ENCODE measurements around the gene ACACA. TPM values are rescaled to one million over a fixed set of nuclear protein-coding genes. Genes with fewer than 3 reads are reported as not detected.

ACACA gene
- total RNA-seq, 2 experiments from 2014 or later: 38.7 TPM

DNA sequence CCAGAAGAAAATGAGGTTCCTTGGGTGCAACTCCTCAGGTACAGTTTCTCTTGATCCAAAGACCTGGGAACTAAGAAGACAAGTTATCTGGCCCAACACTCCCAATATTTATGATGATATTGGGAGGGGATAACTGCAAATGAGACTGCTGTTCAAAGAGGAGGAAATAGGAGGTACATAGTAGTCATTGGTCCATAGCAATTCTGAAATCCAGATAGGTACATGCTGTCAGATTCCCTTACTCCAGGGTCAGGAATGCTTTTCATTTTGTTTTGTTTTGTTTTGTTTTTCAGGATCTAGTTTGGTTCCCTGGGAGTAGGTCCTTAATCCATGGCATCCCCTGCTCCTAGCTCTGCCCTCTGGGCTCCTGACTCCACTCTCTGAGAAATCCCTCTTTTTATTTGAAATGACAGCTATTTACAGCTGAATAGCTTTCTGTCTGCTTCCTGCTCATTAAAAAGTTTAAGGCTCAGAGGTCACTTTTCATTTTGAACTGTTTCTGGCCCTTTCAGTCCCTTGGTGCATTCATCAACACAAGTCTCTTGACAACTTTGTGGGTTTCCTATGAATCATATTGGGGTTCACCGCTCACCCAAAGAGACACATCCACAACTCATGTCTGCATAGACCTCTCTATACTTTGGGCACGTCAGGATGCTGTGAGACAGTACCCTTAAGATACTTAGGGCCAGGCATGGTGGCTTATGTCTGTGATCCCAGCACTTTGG lies 141.0 kb downstream of the ACACA start:
- no peak for DNase-seq

DNA sequence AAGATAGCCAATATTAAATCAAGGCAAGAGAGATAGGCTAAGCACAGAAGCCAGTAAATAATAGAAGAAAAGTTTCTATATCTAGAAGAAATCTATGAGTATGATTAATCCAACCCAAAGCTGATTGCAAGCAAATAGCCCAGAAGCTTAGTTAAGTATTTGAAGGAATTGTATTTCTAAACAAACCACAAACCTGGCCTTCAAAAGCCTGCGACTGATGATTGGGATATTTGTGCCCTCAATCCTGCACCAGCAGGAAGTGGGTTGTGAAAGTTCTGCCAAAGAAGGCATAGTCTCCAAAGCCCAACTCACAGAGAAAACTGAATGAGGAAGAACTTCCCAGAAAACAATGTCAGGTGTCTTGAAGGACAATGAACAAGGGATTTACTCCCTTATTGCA lies 145.3 kb downstream of the ACACA start:
- Mint-ChIP-seq H3K4me1 (peaks cover 2% of the 10 kb centered on the region), H3K9me3 (peaks cover 4% of the 10 kb centered on the region), H3K36me3 (ENCODE audit: low read depth) (peaks cover 37% of the 10 kb centered on the region), H3K27me3 (no peaks in the 10 kb centered on the region), H3K27ac (no peak overlapping the region), H3K4me3 (no peak overlapping the region)
- ChIA-PET CTCF (no interaction called here), POLR2A (no interaction called here)
- no peak for DNase-seq

More for the DNA sequence above, 141.0 kb downstream of the ACACA start:
- CTCF ChIA-PET: interaction anchor here (1.0 kb wide), 1 partner anchor 14 kb away, joined by 3 read pairs; no protein-coding TSS in a partner anchor
- Mint-ChIP-seq H3K27ac (no peak overlapping the region), H3K36me3 (ENCODE audit: low read depth) (peaks cover 61% of the 10 kb centered on the region), H3K9me3 (peaks cover 15% of the 10 kb centered on the region), H3K27me3 (no peaks in the 10 kb centered on the region), H3K4me1 (peaks cover 2% of the 10 kb centered on the region), H3K4me3 (no peak overlapping the region)
- POLR2A ChIA-PET: no interaction called here

DNA sequence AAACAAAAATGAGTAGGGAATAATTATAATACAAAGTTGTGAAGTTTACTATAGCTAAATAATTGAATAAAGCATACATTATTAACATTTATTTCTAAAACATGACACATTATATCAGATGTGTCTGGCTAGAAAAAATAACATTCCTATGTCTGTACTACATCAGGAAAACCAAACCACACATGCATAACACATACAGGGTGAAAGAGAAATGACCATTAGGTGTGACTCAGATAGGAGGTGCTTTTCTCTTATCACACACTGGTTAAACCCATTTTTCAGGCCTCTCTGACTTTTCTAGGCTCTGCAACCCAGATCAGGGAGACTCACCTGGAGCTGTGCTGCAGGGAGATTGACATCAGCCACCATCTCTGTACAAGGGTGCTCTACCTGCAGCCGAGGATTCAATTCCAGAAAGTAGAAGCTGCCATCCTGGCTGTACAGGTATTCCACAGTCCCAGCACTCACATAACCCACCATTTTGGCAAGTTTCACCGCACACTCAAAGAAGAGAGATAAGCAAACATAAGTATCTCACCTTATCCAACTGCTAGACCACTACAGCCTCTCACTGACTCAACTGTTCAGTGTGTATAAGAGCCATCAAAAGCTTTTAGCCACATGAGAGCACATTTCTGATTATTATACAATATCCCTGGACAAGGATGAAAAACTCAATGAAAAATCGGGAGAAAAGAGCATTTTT lies 147.5 kb downstream of the ACACA start:
- Mint-ChIP-seq H3K27me3 (no peaks in the 10 kb centered on the region), H3K27ac (no peak overlapping the region), H3K36me3 (ENCODE audit: low read depth) (peaks cover 16% of the 10 kb centered on the region), H3K4me1 (peaks cover 2% of the 10 kb centered on the region), H3K9me3 (no peaks in the 10 kb centered on the region), H3K4me3 (no peak overlapping the region)
- ChIA-PET CTCF (no interaction called here), POLR2A (no interaction called here)
- DNase-seq: no peak

DNA sequence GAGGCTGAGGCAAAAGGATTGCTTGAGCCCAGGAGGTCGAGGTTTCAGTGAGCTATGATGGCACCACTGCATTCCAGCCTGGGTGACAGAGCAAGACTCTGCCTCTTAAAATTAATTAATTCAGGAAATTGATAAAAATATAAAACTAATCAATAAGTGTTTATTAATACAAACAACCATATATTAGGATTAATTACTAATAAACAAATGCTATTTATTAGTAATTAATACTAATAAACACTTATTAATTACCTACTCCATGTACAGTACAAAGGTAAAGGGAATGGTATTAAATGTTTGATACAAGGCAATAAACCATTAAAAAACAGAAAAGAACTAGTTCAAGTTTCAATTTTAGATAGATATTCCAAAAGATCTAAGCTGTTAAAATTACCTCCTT lies 150.0 kb downstream of the ACACA start:
- no peaks in the 10 kb centered on the region for H3K27me3 Mint-ChIP-seq
- CTCF ChIA-PET: no interaction called here

DNA sequence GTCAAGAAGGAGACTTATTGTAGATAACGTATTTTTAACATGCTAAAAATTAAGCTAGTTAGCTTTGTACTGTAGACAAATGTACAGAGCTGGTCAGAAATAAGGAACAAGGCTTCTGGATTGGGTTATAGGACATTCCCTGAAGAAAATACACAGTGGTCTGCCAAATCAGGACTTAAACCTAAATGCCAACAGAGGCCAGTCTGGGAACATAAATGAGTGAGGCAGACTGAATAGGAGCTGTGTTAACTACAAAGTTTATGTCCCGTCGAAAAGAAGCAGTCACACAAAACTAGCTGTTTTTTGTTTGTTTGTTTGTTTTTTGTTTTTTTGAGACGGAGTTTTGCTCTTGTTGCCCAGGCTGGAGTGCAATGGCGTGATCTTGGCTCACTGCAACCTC lies 151.2 kb downstream of the ACACA start:
- DNase-seq: no peak
- Mint-ChIP-seq H3K27me3 (no peaks in the 10 kb centered on the region), H3K9me3 (no peaks in the 10 kb centered on the region), H3K4me3 (no peak overlapping the region), H3K27ac (no peak overlapping the region), H3K4me1 (no peaks in the 10 kb centered on the region), H3K36me3 (ENCODE audit: low read depth) (peaks cover 2% of the 10 kb centered on the region)
- ChIA-PET CTCF (interaction anchor here (0.5 to 1.8 kb wide), 5 partner anchors 13 to 1827 kb away, joined by 3 to 8 read pairs (median 3); no protein-coding TSS in a partner anchor), POLR2A (no interaction called here)

More for the DNA sequence above, 150.0 kb downstream of the ACACA start:
- H3K4me3 Mint-ChIP-seq: no peak overlapping the region
- no peak overlapping the region for H3K27ac Mint-ChIP-seq
- POLR2A ChIA-PET: no interaction called here
- H3K4me1 Mint-ChIP-seq: peaks cover 2% of the 10 kb centered on the region
- DNase-seq: no peak
- no peaks in the 10 kb centered on the region for H3K9me3 Mint-ChIP-seq
- peaks cover 6% of the 10 kb centered on the region for H3K36me3 Mint-ChIP-seq (ENCODE audit: low read depth)

DNA sequence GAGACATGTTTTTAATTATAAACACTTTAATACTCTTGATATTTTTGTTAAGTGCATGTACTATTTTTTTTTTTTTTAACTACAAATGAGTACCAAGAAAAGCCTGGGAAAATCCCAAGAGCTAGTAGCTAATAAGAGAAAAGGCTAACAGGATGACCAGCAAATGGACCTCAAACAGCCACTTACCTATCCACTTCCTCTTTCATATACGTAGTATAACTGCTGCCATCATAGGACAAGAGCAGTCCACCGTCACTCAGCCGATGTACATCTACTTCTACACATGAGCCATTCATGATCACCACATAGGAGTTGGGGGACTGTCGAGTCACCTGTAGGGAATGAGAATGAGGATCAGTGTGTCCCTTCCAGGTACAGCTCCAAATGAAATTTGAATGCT lies 158.8 kb downstream of the ACACA start:
- no peaks in the 10 kb centered on the region for H3K4me1 Mint-ChIP-seq
- no peak overlapping the region for H3K4me3 Mint-ChIP-seq
- POLR2A ChIA-PET: no interaction called here
- H3K27ac Mint-ChIP-seq: no peak overlapping the region
- H3K27me3 Mint-ChIP-seq: no peaks in the 10 kb centered on the region
- H3K36me3 Mint-ChIP-seq (ENCODE audit: low read depth): peaks cover 21% of the 10 kb centered on the region
- no peak for DNase-seq
- no peaks in the 10 kb centered on the region for H3K9me3 Mint-ChIP-seq
- CTCF ChIA-PET: no interaction called here

DNA sequence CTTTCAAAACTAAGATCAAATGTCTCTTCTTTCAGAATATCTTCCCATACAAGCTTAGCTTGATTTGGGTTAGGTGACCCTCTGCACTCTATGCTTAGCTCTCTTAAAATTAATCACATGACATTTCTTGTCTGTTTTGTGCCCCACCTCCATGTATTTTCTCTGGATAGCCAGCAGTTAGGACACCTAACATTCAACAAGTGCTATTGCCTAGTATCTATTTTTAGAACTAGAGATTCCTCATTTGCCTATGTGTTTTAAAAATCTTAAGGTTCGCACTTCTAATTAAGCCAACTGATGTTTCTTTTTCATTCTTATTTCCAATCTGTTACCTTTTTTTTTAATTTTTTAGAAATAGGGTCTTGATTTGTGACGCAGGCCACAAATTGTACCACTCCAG lies 160.6 kb downstream of the ACACA start:
- no peaks in the 10 kb centered on the region for H3K4me1 Mint-ChIP-seq
- no peak overlapping the region for H3K27ac Mint-ChIP-seq
- ChIA-PET POLR2A (no interaction called here), CTCF (no interaction called here)
- H3K9me3 Mint-ChIP-seq: no peaks in the 10 kb centered on the region
- H3K4me3 Mint-ChIP-seq: no peak overlapping the region
- DNase-seq: no peak
- peaks cover 26% of the 10 kb centered on the region for H3K36me3 Mint-ChIP-seq (ENCODE audit: low read depth)
- H3K27me3 Mint-ChIP-seq: no peaks in the 10 kb centered on the region

DNA sequence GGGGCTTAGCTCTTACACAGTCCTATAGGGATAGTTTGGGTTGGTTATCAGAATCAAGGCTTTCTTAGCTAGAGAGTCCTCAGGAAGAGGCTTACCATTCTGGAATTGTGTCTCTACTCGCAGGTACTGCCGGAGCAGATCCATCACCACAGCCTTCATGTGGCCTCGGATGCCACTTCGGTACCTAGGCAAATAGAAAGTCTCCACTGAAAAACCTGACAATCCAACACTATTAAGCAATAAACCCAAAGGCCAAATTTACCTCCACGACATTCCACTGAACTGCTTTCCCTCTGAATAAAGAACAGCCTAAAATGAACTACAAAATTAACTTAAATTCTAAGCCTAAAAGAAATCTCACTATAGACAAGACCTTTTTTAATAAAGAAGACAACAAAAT lies 166.3 kb downstream of the ACACA start:
- H3K27me3 Mint-ChIP-seq: no peaks in the 10 kb centered on the region
- H3K9me3 Mint-ChIP-seq: no peaks in the 10 kb centered on the region
- H3K36me3 Mint-ChIP-seq (ENCODE audit: low read depth): peaks cover 28% of the 10 kb centered on the region
- no peak overlapping the region for H3K4me3 Mint-ChIP-seq
- POLR2A ChIA-PET: no interaction called here
- DNase-seq: no peak
- CTCF ChIA-PET: interaction anchor here (0.8 to 2.6 kb wide), 11 partner anchors 9 to 637 kb away, joined by 3 to 8 read pairs (median 4); no protein-coding TSS in a partner anchor
- H3K4me1 Mint-ChIP-seq: no peaks in the 10 kb centered on the region
- H3K27ac Mint-ChIP-seq: no peak overlapping the region

DNA sequence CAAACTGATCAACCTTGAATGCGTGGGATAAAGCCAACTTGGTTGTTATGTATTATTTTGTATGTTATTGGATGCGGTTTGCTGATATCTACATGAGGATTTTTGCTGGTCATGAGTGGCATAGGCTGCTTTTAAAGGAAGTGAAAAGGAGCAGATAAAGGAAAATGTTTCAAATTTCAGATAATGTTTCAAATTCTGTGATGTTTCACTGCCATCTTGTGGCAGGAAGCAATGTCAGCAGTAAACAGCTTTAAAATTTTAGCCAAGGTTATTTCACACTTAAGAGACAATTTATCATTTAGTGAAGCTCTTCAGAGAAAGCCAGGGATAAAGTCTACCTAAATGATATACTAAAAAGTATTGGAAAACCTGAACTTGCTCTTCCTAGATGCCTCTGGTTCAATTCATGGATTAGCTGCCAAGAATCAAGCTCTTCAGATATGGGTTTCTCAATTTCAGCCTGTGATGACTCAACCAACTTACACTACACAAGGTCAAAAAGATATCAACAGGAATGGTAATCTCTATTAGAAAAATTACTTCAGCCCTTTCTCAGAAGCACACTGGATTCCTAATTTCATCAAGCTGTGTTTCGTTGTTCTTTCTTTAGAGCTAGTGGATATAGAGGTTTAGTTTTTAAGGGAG lies 166.8 kb downstream of the ACACA start:
- Mint-ChIP-seq H3K27me3 (no peaks in the 10 kb centered on the region), H3K9me3 (no peaks in the 10 kb centered on the region), H3K27ac (no peak overlapping the region), H3K4me3 (no peak overlapping the region), H3K4me1 (no peaks in the 10 kb centered on the region), H3K36me3 (ENCODE audit: low read depth) (peaks cover 26% of the 10 kb centered on the region)
- POLR2A ChIA-PET: no interaction called here
- DNase-seq: peak; percentile 18
- CTCF ChIA-PET: interaction anchor here (0.8 to 2.6 kb wide), 11 partner anchors 8 to 637 kb away, joined by 3 to 8 read pairs (median 4); no protein-coding TSS in a partner anchor

DNA sequence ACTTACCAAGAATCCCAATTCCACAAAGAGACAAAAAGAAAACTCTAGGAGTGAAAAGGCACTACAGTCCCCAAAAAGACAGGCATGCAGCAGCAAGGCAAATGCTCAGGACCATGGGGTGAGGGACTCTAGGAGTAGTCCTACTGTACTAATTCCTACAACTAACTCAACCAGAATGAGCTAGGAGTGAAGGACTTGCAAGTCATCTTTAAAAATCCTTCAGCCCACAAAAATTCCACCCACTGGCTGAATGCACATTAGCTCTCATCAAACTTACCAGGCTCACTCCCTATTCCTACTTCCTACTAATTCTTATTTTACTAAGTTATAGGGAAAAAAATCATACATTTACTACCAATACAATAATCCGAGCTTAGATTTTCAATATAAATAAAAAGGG lies 172.5 kb downstream of the ACACA start:
- no peak for DNase-seq
- Mint-ChIP-seq H3K27ac (no peak overlapping the region), H3K4me1 (no peaks in the 10 kb centered on the region), H3K9me3 (no peaks in the 10 kb centered on the region), H3K4me3 (no peak overlapping the region), H3K36me3 (ENCODE audit: low read depth) (peaks cover 13% of the 10 kb centered on the region), H3K27me3 (no peaks in the 10 kb centered on the region)
- ChIA-PET POLR2A (no interaction called here), CTCF (interaction anchor here (1.4 kb wide), 1 partner anchor 631 kb away, joined by 3 read pairs; no protein-coding TSS in a partner anchor)

DNA sequence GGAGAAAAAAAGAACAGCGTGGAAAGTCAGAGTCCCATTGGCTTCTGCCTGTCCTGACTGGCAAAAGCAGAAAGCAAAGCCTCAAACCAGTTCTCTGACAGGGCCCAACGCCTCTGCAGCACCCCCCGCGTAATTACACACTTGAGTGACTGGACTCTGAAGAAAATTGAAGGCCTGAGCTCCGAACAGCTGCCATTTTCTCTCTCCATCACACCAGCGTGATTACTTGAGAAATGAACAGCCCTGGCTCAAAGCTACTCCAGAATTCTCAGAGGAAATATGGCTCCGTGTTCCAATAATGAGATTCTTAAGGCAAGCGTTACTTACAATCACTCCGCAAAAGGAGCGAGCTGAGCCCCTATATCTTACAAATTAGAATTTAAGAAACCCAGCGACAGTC lies 173.6 kb downstream of the ACACA start:
- DNase-seq: no peak
- Mint-ChIP-seq H3K9me3 (no peaks in the 10 kb centered on the region), H3K27ac (no peak overlapping the region), H3K4me1 (no peaks in the 10 kb centered on the region), H3K4me3 (no peak overlapping the region), H3K36me3 (ENCODE audit: low read depth) (peaks cover 14% of the 10 kb centered on the region), H3K27me3 (no peaks in the 10 kb centered on the region)
- CTCF ChIA-PET: interaction anchor here (1.4 kb wide), 1 partner anchor 630 kb away, joined by 3 read pairs; no protein-coding TSS in a partner anchor
- POLR2A ChIA-PET: no interaction called here

DNA sequence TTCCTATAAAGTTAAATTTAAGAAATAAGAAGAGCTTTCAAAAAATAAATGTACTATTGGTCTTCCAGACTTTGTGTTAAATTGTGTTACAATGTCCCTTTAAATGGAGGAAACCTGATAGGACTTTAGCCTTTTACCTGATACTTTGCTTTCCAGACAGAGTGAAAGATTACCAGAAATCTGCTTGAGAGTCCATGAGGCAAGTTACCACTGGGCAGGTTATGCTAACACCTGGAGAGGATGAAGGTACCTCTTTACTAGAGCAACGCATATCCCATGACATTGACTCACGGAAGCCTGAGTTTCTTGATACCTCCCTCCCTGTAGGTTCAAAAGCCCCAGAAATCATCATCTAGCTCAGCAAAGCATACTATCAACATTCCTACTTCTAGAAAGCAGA lies 174.7 kb downstream of the ACACA start:
- DNase-seq: no peak
- Mint-ChIP-seq H3K4me1 (no peaks in the 10 kb centered on the region), H3K27ac (no peak overlapping the region), H3K36me3 (ENCODE audit: low read depth) (peaks cover 7% of the 10 kb centered on the region), H3K9me3 (no peaks in the 10 kb centered on the region), H3K27me3 (no peaks in the 10 kb centered on the region), H3K4me3 (no peak overlapping the region)
- POLR2A ChIA-PET: no interaction called here
- CTCF ChIA-PET: interaction anchor here (0.8 to 1.5 kb wide), 2 partner anchors 9 to 630 kb away, joined by 3 to 6 read pairs; partner anchors contain the start of gene MRM1

DNA sequence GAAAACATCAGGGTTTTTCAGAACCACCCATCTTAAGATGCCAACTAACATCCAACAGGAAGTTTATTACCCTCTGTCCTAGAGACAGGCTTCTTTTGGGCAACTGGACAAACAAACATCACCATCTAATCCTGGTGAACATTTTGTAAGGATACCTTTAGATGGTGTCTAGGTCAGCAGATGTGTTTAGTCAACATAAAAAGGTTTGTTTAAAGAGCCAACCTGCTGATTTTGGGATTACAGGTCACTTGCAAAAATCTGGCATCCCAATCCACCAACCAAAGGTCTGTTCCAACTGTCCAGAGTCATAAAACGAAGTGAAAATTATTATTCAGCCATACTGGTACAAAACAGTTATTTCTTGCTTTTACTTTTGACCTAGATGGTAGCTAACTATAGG lies 176.0 kb downstream of the ACACA start:
- Mint-ChIP-seq H3K27me3 (no peaks in the 10 kb centered on the region), H3K27ac (no peak overlapping the region), H3K4me1 (no peaks in the 10 kb centered on the region), H3K36me3 (ENCODE audit: low read depth) (peaks cover 6% of the 10 kb centered on the region), H3K4me3 (no peak overlapping the region), H3K9me3 (no peaks in the 10 kb centered on the region)
- ChIA-PET POLR2A (no interaction called here), CTCF (interaction anchor here (0.7 to 1.5 kb wide), 2 partner anchors 10 to 32 kb away, joined by 3 to 6 read pairs; no protein-coding TSS in a partner anchor)
- no peak for DNase-seq

Measured in activated CD4-positive, alpha-beta T cell treated with anti-CD3 and anti-CD28 coated beads, Interleukin-2, amount 10 ng/mL, durations not matched to agents 7 days and 5 days (primary cell).